Erythroblast (primary cell): ENCODE results near the gene COL2A1.

Source experiments
- DNase-seq, 2 experiments: peaks; one replicate each; lab custom pipeline; 2025; lab: John Stamatoyannopoulos, UW
- GATA1 ChIP-seq: IDR thresholded peaks from 2 replicates; pipeline ENCODE4 v1.6.1; 2011; ENCODE audit warnings: low read depth, mild to moderate bottlenecking, control low read depth, low read length, moderate library complexity
- POLR2A ChIP-seq: IDR thresholded peaks from 2 replicates; pipeline ENCODE4 v1.6.1; 2011; ENCODE audit warnings: mild to moderate bottlenecking, low read length

The COL2A1 gene

GRCh38 chr12:47988073-47989022, 15.9 kb downstream of the COL2A1 start:
- no peak for DNase-seq
- TF ChIP-seq GATA1 (no peak), POLR2A (no peak)

GRCh38 chr12:47987411-47988072, 16.7 kb downstream of the COL2A1 start:
- no peak for DNase-seq
- TF ChIP-seq POLR2A (no peak), GATA1 (no peak)

GRCh38 chr12:47986832-47987231, 17.4 kb downstream of the COL2A1 start:
- no peak for DNase-seq
- TF ChIP-seq POLR2A (no peak), GATA1 (no peak)

- TF ChIP-seq POLR2A (no peak), GATA1 (no peak)
- no peak for DNase-seq
Observed at GRCh38 chr12:47986291-47986660, 18.0 kb downstream of the COL2A1 start.

GRCh38 chr12:47985596-47986290, 18.5 kb downstream of the COL2A1 start:
- DNase-seq, result no peak
- TF ChIP-seq POLR2A (no peak), GATA1 (no peak)

GRCh38 chr12:47984331-47984801, 19.9 kb downstream of the COL2A1 start:
- no peak for DNase-seq
- TF ChIP-seq POLR2A (no peak), GATA1 (no peak)

- no peak for DNase-seq
- TF ChIP-seq POLR2A (no peak), GATA1 (no peak)
Observed at GRCh38 chr12:47983541-47984115, 20.6 kb downstream of the COL2A1 start.

- TF ChIP-seq GATA1 (no peak), POLR2A (no peak)
- no peak for DNase-seq
Observed at GRCh38 chr12:47982770-47983169, 21.5 kb downstream of the COL2A1 start.

- no peak for TF ChIP-seq GATA1
- no peak for TF ChIP-seq POLR2A
- DNase-seq, result no peak
Observed at GRCh38 chr12:47982311-47982710, 22.0 kb downstream of the COL2A1 start.

- TF ChIP-seq POLR2A (no peak), GATA1 (no peak)
- no peak for DNase-seq
Observed at GRCh38 chr12:47981496-47982260, 22.6 kb downstream of the COL2A1 start.

GRCh38 chr12:47980779-47981495, 23.3 kb downstream of the COL2A1 start:
- DNase-seq, result no peak
- TF ChIP-seq POLR2A, result no peak

- TF ChIP-seq GATA1 (no peak), POLR2A (no peak)
- DNase-seq, result no peak
Observed at GRCh38 chr12:47980197-47980596, 24.1 kb downstream of the COL2A1 start.
